ENCODE data around the gene SF3A2. TPM values are rescaled to one million over a fixed set of nuclear protein-coding genes. Genes with fewer than 3 reads are reported as not detected.

Gene SF3A2
- total and polyA plus RNA-seq, 5 experiments from 2014 or later = 16.3 to 162 (median 33.5) TPM

GRCh38 chr19:2210206-2210605 is 26.4 kb upstream of the SF3A2 start:
- POLR2A ChIA-PET = no interaction called here
- Mint-ChIP-seq H3K4me1 (peaks cover 0 to 5% (median 0%) of the 10 kb centered on the region in 4 donors), H3K27me3 (no peaks in the 10 kb centered on the region), H3K4me3 (no peak overlapping the region), H3K9me3 (no peaks in the 10 kb centered on the region), H3K36me3 (peaks cover 0 to 42% (median 5%) of the 10 kb centered on the region in 3 donors), H3K27ac (peak overlapping the region in 1 of 10 donors; percentile 11)
- no peak for ATAC-seq
- DNase-seq = no peak

DNA sequence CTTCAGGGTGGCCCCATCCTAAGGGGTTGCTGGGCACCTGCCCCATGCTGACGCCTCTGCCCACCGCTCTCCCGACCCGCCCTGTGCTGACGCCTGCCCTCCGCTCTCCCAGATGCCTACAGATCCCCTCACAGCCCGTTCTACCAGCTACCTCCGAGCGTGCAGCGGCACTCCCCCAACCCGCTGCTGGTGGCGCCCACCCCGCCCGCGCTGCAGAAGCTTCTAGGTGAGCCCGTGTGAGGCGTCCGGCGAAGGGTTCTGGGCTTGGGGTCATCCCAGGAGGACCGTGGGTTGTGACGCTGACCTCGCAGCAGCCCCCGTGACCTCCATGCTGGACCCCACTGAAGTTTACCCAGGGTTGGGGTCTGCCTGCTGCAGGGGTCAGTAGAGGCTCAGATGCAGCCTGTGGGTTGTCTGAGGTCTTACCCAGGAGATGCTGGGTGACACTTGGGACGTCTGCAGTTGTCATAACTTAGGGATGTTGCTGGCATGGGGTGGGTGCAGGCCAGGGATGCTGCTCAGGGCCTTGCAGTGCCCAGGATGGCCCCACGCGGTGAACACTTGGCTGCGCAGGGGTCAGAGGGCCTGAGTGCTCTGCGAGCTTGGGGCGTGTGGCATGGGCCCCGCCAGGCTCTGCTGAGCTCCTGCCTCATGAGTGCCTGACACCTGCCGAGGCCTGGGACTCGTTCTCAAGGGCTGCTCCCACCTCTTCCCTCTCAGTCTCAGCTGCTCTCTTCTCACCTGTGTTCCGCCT is 25.5 kb upstream of the SF3A2 start:
- H3K4me1 Mint-ChIP-seq = peaks cover 0 to 4% (median 2%) of the 10 kb centered on the region in 4 donors
- no peak overlapping the region for H3K4me3 Mint-ChIP-seq

DNA sequence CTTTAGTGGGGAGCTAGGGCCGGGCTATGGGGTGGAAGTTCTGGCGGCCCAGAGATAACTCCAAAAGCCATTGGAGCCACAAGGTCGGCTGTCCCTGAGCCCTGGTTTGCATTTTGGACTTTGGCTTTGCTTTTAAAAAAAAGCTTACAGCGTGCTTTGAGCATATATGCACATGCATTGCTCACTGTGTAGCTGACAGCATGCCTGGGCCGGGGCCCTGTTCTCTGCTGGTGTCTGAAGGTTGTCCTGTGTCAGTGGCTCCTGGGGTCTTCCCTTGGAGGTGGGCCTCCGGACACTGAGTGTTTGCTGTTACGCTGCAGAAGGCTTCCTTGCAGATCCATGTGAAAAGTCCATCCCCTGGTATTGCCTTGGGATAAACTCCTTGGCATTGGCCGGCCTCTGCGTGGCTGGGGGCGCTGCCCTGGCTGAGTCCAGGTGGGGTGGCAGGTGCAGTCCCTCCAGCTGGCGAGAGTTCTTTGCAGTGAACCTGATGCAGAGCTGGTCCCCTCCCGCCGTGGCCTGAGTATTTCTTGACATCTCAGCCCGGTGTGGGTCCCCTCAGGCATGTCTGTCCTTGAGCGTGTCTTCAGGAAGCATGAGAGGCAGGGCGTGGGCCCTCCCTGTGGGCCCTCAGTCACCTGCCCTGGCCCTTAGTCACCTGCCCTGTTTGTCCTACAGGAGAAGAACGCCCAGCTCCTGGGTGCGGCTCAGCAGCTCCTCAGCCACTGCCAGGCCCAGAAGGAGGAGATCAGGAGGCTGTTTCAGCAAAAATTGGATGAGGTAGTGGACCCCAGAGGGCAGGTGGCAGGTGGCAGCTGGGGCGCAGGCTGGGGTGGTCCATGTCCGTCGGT is 23.5 kb upstream of the SF3A2 start:
- ATAC-seq (no peak), DNase-seq (no peak)
- Mint-ChIP-seq H3K36me3 (peaks cover 0 to 54% (median 8%) of the 10 kb centered on the region in 3 donors), H3K4me3 (no peak overlapping the region), H3K27me3 (no peaks in the 10 kb centered on the region), H3K27ac (no peak overlapping the region), H3K4me1 (peaks cover 0 to 4% (median 3%) of the 10 kb centered on the region in 4 donors), H3K9me3 (no peaks in the 10 kb centered on the region)
- POLR2A ChIA-PET = no interaction called here

More for the DNA sequence above, 25.5 kb upstream of the SF3A2 start:
- POLR2A ChIA-PET = no interaction called here
- Mint-ChIP-seq H3K27ac (no peak overlapping the region), H3K27me3 (no peaks in the 10 kb centered on the region), H3K36me3 (peaks cover 0 to 46% (median 4%) of the 10 kb centered on the region in 3 donors), H3K9me3 (no peaks in the 10 kb centered on the region)
- DNase-seq = no peak
- no peak for ATAC-seq

GRCh38 chr19:2213799-2214198 is 22.8 kb upstream of the SF3A2 start:
- ATAC-seq (no peak), DNase-seq (no peak)
- no peaks in the 10 kb centered on the region for H3K9me3 Mint-ChIP-seq
- H3K4me3 Mint-ChIP-seq = no peak overlapping the region
- peaks cover 0 to 56% (median 8%) of the 10 kb centered on the region in 3 donors for H3K36me3 Mint-ChIP-seq
- POLR2A ChIA-PET = no interaction called here
- H3K4me1 Mint-ChIP-seq = peaks cover 0 to 4% (median 3%) of the 10 kb centered on the region in 4 donors
- H3K27me3 Mint-ChIP-seq = no peaks in the 10 kb centered on the region
- H3K27ac Mint-ChIP-seq = no peak overlapping the region

- Mint-ChIP-seq H3K27me3 (no peaks in the 10 kb centered on the region), H3K4me3 (no peak overlapping the region), H3K4me1 (peaks cover 0 to 4% (median 3%) of the 10 kb centered on the region in 4 donors), H3K9me3 (no peaks in the 10 kb centered on the region), H3K27ac (no peak overlapping the region), H3K36me3 (peaks cover 0 to 56% (median 11%) of the 10 kb centered on the region in 3 donors)
- POLR2A ChIA-PET = no interaction called here
- ATAC-seq (no peak), DNase-seq (no peak)
Observed at GRCh38 chr19:2214251-2214650, 22.4 kb upstream of the SF3A2 start.

DNA sequence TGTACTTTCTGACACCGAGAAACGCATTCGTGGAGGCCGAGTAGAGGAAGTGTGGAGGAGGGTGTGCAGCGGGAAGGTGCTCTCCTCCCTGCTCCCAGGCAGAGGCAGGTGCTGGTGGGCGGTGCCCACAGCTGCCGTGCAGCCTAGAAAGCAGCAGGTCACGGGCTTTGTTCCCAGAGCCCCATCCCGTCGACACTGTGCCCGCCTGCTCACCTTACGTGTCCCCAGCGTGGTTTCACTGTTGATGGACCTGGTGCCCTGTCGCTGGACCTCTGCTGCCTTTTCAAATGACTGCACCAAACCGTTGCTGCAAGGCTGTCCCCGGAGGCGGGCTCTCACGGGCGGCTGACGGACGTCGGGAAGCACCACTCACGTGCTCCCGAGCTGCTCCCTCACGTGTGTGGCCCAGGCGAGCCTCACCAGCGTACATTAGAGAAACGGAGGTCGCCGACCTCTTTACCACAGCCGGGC is 21.3 kb upstream of the SF3A2 start:
- Mint-ChIP-seq H3K9me3 (no peaks in the 10 kb centered on the region), H3K36me3 (peaks cover 0 to 58% (median 13%) of the 10 kb centered on the region in 3 donors), H3K4me3 (peak overlapping the region in 5 of 10 donors; percentile 4 to 60 (median 40)), H3K27me3 (no peaks in the 10 kb centered on the region), H3K4me1 (peaks cover 0 to 4% (median 3%) of the 10 kb centered on the region in 4 donors), H3K27ac (peak overlapping the region in 6 of 10 donors; percentile 8 to 72 (median 50))
- peak; percentile 46 to 62 for ATAC-seq
- POLR2A ChIA-PET = no interaction called here
- peak in 2 of 10 donors; percentile 15 to 26 for DNase-seq

DNA sequence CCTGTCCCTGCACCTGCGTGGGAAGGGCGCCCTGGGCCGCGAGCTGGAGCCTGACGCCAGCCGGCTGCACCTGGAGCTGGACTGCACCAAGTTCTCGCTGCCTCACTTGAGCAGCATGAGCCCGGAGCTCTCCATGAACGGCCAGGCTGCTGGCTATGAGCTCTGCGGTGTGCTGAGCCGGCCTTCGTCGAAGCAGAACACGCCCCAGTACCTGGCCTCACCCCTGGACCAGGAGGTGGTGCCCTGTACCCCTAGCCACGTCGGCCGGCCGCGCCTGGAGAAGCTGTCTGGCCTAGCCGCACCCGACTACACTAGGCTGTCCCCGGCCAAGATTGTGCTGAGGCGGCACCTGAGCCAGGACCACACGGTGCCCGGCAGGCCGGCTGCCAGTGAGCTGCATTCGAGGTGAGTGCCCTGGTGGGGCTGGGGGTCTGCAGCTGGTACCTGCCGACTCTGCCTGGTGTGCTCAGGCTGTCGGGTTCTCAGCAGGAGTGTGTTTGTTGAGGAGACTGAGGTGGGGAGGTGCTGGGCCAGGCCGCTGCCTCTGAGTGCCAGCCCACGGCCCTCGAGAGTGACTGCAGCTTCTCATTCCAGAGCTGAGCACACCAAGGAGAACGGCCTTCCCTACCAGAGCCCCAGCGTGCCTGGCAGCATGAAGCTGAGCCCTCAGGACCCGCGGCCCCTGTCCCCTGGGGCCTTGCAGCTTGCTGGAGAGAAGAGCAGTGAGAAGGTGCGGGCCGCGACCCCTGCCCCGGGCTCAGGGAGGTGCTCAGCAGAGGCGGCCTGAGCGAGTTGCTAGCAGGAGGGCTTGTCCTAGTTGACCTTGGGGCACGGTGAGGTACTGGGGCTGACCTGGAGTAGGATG is 20.0 kb upstream of the SF3A2 start:
- ATAC-seq (no peak), DNase-seq (no peak)
- Mint-ChIP-seq H3K36me3 (peaks cover 0 to 55% (median 11%) of the 10 kb centered on the region in 3 donors), H3K27ac (peak overlapping the region in 2 of 10 donors; percentile 5 to 88), H3K9me3 (no peaks in the 10 kb centered on the region), H3K4me3 (no peak overlapping the region), H3K27me3 (no peaks in the 10 kb centered on the region), H3K4me1 (peaks cover 0 to 4% (median 3%) of the 10 kb centered on the region in 4 donors)
- POLR2A ChIA-PET = interaction anchor here (1.2 kb wide), 1 partner anchor 14 kb away, joined by 4 read pairs; no protein-coding TSS in a partner anchor

DNA sequence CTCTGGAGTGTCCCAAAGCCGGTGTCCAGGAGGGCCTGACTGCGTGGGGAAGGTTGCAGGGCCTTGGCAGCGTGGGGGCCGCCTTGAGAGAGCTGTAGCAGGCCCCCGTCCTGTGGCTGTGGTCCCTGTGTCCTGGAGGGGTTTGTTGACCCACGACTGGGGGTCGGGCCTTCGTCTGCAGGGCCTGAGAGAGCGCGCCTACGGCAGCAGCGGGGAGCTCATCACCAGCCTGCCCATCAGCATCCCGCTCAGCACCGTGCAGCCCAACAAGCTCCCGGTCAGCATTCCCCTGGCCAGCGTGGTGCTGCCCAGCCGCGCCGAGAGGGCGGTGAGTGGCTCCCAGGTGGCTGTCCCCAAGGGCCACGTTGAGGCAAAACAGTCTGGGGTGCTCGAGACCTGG is 19.0 kb upstream of the SF3A2 start:
- Mint-ChIP-seq H3K4me1 (peaks cover 0 to 4% (median 3%) of the 10 kb centered on the region in 4 donors), H3K36me3 (peaks cover 0 to 47% (median 9%) of the 10 kb centered on the region in 3 donors), H3K27me3 (no peaks in the 10 kb centered on the region), H3K9me3 (no peaks in the 10 kb centered on the region), H3K27ac (no peak overlapping the region), H3K4me3 (no peak overlapping the region)
- POLR2A ChIA-PET = interaction anchor here (1.2 kb wide), 1 partner anchor 15 kb away, joined by 4 read pairs; no protein-coding TSS in a partner anchor
- ATAC-seq (no peak), DNase-seq (no peak)

DNA sequence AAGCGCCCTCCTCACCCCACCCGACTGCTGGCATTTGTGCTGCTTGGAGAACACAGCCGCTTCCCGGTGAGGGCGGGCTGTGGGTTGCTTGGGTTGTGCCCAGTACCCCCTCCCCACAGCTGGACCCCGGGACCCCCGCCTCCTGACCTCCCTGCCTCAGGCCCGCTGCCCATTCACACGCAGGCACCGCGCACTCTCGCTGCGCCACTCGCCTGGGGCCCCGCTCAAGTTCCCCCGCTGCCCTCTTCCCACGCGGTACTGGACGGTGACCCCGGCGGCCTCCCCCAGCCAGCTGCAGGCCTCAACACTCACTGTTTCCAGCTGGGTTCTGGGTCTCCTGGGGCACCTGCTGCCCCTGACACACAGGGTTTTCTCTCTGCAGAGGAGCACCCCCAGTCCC is 16.9 kb upstream of the SF3A2 start:
- POLR2A ChIA-PET = interaction anchor here (1.9 kb wide), 1 partner anchor 9 kb away, joined by 4 read pairs; no protein-coding TSS in a partner anchor
- peaks cover 0 to 14% (median 6%) of the 10 kb centered on the region in 4 donors for H3K4me1 Mint-ChIP-seq
- DNase-seq (no peak), ATAC-seq (no peak)
- no peaks in the 10 kb centered on the region for H3K9me3 Mint-ChIP-seq
- peaks cover 0 to 53% (median 9%) of the 10 kb centered on the region in 3 donors for H3K36me3 Mint-ChIP-seq
- no peak overlapping the region for H3K27ac Mint-ChIP-seq
- no peaks in the 10 kb centered on the region for H3K27me3 Mint-ChIP-seq
- H3K4me3 Mint-ChIP-seq = no peak overlapping the region

GRCh38 chr19:2221250-2221831 is 15.3 kb upstream of the SF3A2 start:
- no peak overlapping the region for H3K27ac Mint-ChIP-seq
- ATAC-seq (no peak), DNase-seq (no peak)
- peaks cover 0 to 53% (median 9%) of the 10 kb centered on the region in 3 donors for H3K36me3 Mint-ChIP-seq
- no peaks in the 10 kb centered on the region for H3K9me3 Mint-ChIP-seq
- POLR2A ChIA-PET = no interaction called here
- peaks cover 0 to 11% (median 4%) of the 10 kb centered on the region in 4 donors for H3K4me1 Mint-ChIP-seq
- H3K4me3 Mint-ChIP-seq = no peak overlapping the region
- no peaks in the 10 kb centered on the region for H3K27me3 Mint-ChIP-seq

DNA sequence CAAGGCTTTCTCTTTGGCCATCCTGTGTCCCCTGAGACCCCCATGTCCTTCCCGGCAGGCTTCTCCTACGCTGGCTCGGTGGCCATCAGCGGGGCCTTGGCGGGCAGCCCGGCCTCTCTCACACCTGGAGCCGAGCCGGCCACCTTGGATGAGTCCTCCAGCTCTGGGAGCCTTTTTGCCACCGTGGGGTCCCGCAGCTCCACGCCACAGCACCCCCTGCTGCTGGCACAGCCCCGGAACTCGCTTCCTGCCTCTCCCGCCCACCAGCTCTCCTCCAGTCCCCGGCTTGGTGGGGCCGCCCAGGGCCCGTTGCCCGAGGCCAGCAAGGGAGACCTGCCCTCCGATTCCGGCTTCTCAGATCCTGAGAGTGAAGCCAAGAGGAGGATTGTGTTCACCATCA is 14.7 kb upstream of the SF3A2 start:
- H3K4me3 Mint-ChIP-seq = no peak overlapping the region

GRCh38 chr19:2223391-2223790 is 13.2 kb upstream of the SF3A2 start:
- Mint-ChIP-seq H3K4me3 (no peak overlapping the region), H3K27me3 (no peaks in the 10 kb centered on the region), H3K36me3 (peaks cover 0 to 38% (median 5%) of the 10 kb centered on the region in 3 donors), H3K4me1 (peaks cover 0 to 11% (median 2%) of the 10 kb centered on the region in 4 donors), H3K27ac (peak overlapping the region in 6 of 10 donors; percentile 34 to 94 (median 74)), H3K9me3 (no peaks in the 10 kb centered on the region)
- ATAC-seq (no peak), DNase-seq (no peak)
- POLR2A ChIA-PET = no interaction called here

More for the DNA sequence above, 14.7 kb upstream of the SF3A2 start:
- H3K4me1 Mint-ChIP-seq = peaks cover 0 to 11% (median 4%) of the 10 kb centered on the region in 4 donors
- no peaks in the 10 kb centered on the region for H3K9me3 Mint-ChIP-seq
- H3K36me3 Mint-ChIP-seq = peaks cover 0 to 49% (median 9%) of the 10 kb centered on the region in 3 donors
- POLR2A ChIA-PET = no interaction called here
- DNase-seq (no peak), ATAC-seq (no peak)
- H3K27me3 Mint-ChIP-seq = no peaks in the 10 kb centered on the region
- H3K27ac Mint-ChIP-seq = no peak overlapping the region

All from naive thymus-derived CD8-positive, alpha-beta T cell (primary cell).